OCI-LY7 (cell line): ENCODE measurements around the gene SMIM35. TPM values are rescaled to one million over a fixed set of nuclear protein-coding genes. Genes with fewer than 3 reads are reported as not detected.

ENCODE experiments used
- BruUV-seq: library from RNA; stranded (reverse); fragments of 400-500 nt; replicated peaks from 2 replicates; lab custom pipeline; 2021; lab: Mats Ljungman, UMichigan
- CTCF ChIA-PET: fragments of 300-600 bp; sonication (Branson Sonifier 250); formaldehyde crosslinking; loops from one replicate; lab custom pipeline; 2022; ENCODE audit warnings: antibody characterized with exemption; ENCODE audit not compliant: unreplicated experiment; lab: Charles Lee
- POLR2A ChIA-PET: fragments of 300-600 bp; sonication (Branson Sonifier 250); formaldehyde crosslinking; loops from one replicate; lab custom pipeline; 2022; ENCODE audit warnings: antibody characterized with exemption; lab: Charles Lee
- DNase-seq: peaks from one replicate; pipeline ENCODE4 v3.0.0-alpha.2; 2015; ENCODE audit warnings: low spot score
- H2AFZ ChIP-seq: fragments of 200-600 bp; sonication (generic), shearing (Covaris generic); 2 replicates; pipeline ENCODE4 v1.6.1; 2014; ENCODE audit warnings: mild to moderate bottlenecking, antibody characterized with exemption, low read length, moderate library complexity
- H3K27ac ChIP-seq: fragments of 200-600 bp; sonication (generic); 2 replicates; pipeline ENCODE4 v1.5.1; 2014; ENCODE audit warnings: mixed run types, low read depth, mild to moderate bottlenecking, moderate library complexity, low read length, inconsistent platforms; ENCODE audit not compliant: poor library complexity, severe bottlenecking
- H3K36me3 ChIP-seq: fragments of 200-600 bp; sonication (generic); 2 replicates; pipeline ENCODE4 v1.6.1; 2014; ENCODE audit warnings: mild to moderate bottlenecking, antibody characterized with exemption, low read length, moderate library complexity, mixed read lengths; ENCODE audit not compliant: insufficient read depth
- H3K4me1 ChIP-seq: fragments of 200-600 bp; sonication (generic); 2 replicates; pipeline ENCODE4 v1.5.1; 2014; ENCODE audit warnings: mild to moderate bottlenecking, low read length; ENCODE audit not compliant: insufficient read depth, poor library complexity, severe bottlenecking
- H3K4me2 ChIP-seq: fragments of 200-600 bp; sonication (generic); 2 replicates; pipeline ENCODE4 v1.6.1; 2014; ENCODE audit warnings: mild to moderate bottlenecking, low read length
- H3K4me3 ChIP-seq: fragments of 200-600 bp; sonication (generic); 2 replicates; pipeline ENCODE4 v1.5.1; 2014; ENCODE audit warnings: mild to moderate bottlenecking, low read depth, low read length; ENCODE audit not compliant: poor library complexity, severe bottlenecking
- H3K79me2 ChIP-seq: fragments of 200-600 bp; sonication (generic); 2 replicates; pipeline ENCODE4 v1.6.1; 2016; ENCODE audit warnings: low read depth, mild to moderate bottlenecking, low read length, moderate library complexity, mixed read lengths; ENCODE audit not compliant: insufficient read depth
- H3K9me2 ChIP-seq: fragments of 200-600 bp; sonication (generic); 2 replicates; pipeline ENCODE4 v1.6.1; 2016; ENCODE audit warnings: mild to moderate bottlenecking, low read length, mixed read lengths; ENCODE audit not compliant: insufficient read depth
- H3K9me3 ChIP-seq: fragments of 200-600 bp; sonication (generic); 2 replicates; pipeline ENCODE4 v1.6.1; 2014; ENCODE audit warnings: mild to moderate bottlenecking, mixed run types, low read length, mixed read lengths
- H4K20me1 ChIP-seq: fragments of 200-600 bp; sonication (generic); 2 replicates; pipeline ENCODE4 v1.6.1; 2014; ENCODE audit warnings: mild to moderate bottlenecking, antibody characterized with exemption, low read length, moderate library complexity, mixed read lengths; ENCODE audit not compliant: insufficient read depth
- EZH2phosphoT487 ChIP-seq: fragments of 200-600 bp; sonication (generic); IDR thresholded peaks from 2 replicates; pipeline ENCODE4 v1.6.1; 2018; ENCODE audit warnings: low read depth, borderline replicate concordance, mild to moderate bottlenecking, mixed run types, antibody characterized with exemption, low read length, moderate library complexity, mixed read lengths
- intact Hi-C: fragments of 100-400 bp; cut with micrococcal nuclease; formaldehyde crosslinking; loops from one replicate; pipeline ENCODE4 v1.10.0; 2022; ENCODE audit not compliant: unreplicated experiment
- total RNA-seq, 2 experiments: library from RNA; depleted of rRNA in 1 of 2; stranded (reverse); fragments of >200 nt in 1 of 2; shearing (Covaris generic) in 1 of 2; gene quantifications; 2 replicates each; pipeline ENCODE4 v1.2.3, GENCODE V29; 2014 to 2022
- TF ChIP-seq, protein P1 (sequence below): fragments of 200-600 bp; sonication (generic); conservative IDR thresholded peaks from 2 replicates; pipeline ENCODE4 v1.5.1; 2014; ENCODE audit warnings: mild to moderate bottlenecking, antibody characterized with exemption, low read length, moderate library complexity, mixed read lengths

Gene SMIM35
- total RNA-seq, 2 experiments from 2014 or later, result 0.06 to 0.67 TPM

DNA sequence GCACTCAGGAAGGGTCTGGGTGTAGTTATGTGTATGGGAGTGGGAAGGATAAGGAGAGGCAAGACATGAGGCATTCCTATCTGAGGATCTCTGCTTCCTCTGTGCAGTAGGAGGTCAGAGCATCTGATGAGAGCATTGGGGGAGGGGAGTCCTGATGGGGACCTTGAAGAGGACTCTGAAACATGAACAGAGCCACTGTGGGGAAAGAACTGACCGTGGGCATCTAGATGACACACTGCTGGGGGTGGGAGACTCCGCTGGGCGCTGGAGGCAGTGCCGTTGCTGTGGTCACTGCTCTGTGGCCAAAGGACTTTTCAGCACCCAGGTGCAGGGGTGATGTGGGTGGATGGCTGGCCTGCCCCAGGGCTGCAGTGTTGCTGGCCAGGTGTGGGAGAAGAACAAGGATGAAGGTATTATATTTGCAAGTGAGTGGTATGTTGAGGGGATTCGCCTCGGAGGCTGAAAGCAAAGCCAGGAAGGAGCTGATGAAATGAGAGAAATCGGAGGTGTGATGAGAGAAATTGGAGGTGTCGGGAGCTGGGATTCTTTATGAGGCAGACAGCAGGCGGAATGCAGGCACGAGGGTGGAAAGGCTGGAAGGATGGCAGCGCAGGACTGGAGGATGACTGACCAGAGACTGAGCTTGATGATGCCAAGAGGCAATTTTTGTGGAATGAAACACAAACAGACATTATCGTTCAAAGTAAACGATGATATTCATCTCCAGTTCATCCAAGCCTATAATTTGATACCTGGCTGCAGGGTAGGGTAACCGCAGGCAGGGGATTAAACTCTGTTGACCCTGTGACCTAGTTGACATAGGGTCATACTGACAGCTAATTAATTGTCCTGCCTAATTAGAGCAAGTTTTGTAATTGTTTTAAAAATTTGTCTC lies 29.3 kb downstream of the SMIM35 start:
- ChIA-PET POLR2A (interaction anchor here (1.2 to 1.3 kb wide), 2 partner anchors 35 to 223 kb away, joined by 3 to 5 read pairs; no protein-coding TSS in a partner anchor), CTCF (no interaction called here)
- Histone ChIP-seq H2AFZ (no peak overlapping the region), H4K20me1 (no peaks in the 10 kb centered on the region), H3K79me2 (no peaks in the 10 kb centered on the region), H3K9me2 (no peaks in the 10 kb centered on the region), H3K4me1 (no peaks in the 10 kb centered on the region), H3K4me3 (no peak overlapping the region), H3K4me2 (no peak overlapping the region), H3K9me3 (no peaks in the 10 kb centered on the region), H3K27ac (no peak overlapping the region), H3K36me3 (no peaks in the 10 kb centered on the region)
- intact Hi-C loops, result no loop called here
- BruUV-seq, result no TSS peak
- DNase-seq, result no peak
- TF ChIP-seq EZH2phosphoT487, result no peak
- TF ChIP-seq, protein P1, sequence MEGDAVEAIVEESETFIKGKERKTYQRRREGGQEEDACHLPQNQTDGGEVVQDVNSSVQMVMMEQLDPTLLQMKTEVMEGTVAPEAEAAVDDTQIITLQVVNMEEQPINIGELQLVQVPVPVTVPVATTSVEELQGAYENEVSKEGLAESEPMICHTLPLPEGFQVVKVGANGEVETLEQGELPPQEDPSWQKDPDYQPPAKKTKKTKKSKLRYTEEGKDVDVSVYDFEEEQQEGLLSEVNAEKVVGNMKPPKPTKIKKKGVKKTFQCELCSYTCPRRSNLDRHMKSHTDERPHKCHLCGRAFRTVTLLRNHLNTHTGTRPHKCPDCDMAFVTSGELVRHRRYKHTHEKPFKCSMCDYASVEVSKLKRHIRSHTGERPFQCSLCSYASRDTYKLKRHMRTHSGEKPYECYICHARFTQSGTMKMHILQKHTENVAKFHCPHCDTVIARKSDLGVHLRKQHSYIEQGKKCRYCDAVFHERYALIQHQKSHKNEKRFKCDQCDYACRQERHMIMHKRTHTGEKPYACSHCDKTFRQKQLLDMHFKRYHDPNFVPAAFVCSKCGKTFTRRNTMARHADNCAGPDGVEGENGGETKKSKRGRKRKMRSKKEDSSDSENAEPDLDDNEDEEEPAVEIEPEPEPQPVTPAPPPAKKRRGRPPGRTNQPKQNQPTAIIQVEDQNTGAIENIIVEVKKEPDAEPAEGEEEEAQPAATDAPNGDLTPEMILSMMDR, result no peak

DNA sequence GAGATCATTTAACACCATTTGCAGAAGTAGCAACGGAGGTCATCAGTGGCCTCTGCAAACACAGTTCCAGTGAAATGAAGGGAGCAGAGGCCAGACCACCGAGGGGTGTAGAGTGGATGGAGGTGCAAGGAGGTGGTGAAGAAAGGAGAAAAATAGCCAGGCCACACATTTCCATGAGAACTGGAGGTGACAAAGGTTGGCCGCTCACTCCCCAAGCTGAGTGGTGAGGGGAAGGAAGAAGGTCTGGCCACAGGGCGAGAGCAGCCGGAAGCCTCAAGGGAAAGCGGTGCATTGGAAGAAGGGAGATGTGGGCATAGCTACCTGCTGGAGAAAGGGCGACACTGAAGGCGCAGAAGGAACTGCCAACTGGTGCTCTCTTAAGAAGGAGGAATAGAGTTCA lies 30.0 kb downstream of the SMIM35 start:
- peaks cover 3% of the 10 kb centered on the region for H3K4me1 ChIP-seq
- H4K20me1 ChIP-seq, result no peaks in the 10 kb centered on the region
- no peaks in the 10 kb centered on the region for H3K36me3 ChIP-seq
- no peak overlapping the region for H3K4me3 ChIP-seq
- no peaks in the 10 kb centered on the region for H3K79me2 ChIP-seq
- no peak overlapping the region for H3K27ac ChIP-seq
- H2AFZ ChIP-seq, result no peak overlapping the region
- no peak overlapping the region for H3K4me2 ChIP-seq
- POLR2A ChIA-PET, result interaction anchor here (1.3 kb wide), 1 partner anchor 36 kb away, joined by 5 read pairs; no protein-coding TSS in a partner anchor
- CTCF ChIA-PET, result no interaction called here
- intact Hi-C loops, result no loop called here
- no TSS peak for BruUV-seq
- no peaks in the 10 kb centered on the region for H3K9me3 ChIP-seq
- DNase-seq, result no peak
- H3K9me2 ChIP-seq, result no peaks in the 10 kb centered on the region
- TF ChIP-seq EZH2phosphoT487, result no peak
- TF ChIP-seq, protein P1, result no peak

DNA sequence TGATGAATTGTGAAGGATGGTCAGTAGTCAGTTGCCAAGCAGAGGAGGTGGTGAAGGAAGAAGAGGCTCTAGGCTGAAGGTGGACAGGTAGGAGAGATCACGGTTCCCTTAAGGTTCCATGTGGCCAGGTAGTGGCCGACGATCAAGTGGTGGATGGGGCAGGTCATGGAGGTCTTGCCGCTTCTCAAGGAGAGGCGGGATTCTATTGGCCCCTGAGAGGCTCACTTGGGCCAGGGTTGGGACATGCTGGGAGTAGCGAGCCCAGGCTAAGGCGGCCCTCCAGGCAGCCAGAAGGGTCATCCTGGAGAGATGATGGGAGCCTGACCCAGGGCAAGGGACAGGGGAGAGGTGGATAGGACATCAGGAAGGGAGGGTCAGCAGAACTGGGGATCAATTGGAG lies 30.8 kb downstream of the SMIM35 start:
- ChIA-PET POLR2A (interaction anchor here (1.3 kb wide), 1 partner anchor 37 kb away, joined by 5 read pairs; no protein-coding TSS in a partner anchor), CTCF (no interaction called here)
- Histone ChIP-seq H3K9me2 (no peaks in the 10 kb centered on the region), H3K4me3 (no peak overlapping the region), H3K27ac (no peak overlapping the region), H4K20me1 (no peaks in the 10 kb centered on the region), H3K79me2 (no peaks in the 10 kb centered on the region), H3K9me3 (no peaks in the 10 kb centered on the region), H3K4me1 (peaks cover 11% of the 10 kb centered on the region), H2AFZ (no peak overlapping the region), H3K4me2 (no peak overlapping the region), H3K36me3 (no peaks in the 10 kb centered on the region)
- intact Hi-C loops, result no loop called here
- BruUV-seq, result no TSS peak
- DNase-seq, result no peak
- TF ChIP-seq EZH2phosphoT487, result no peak
- TF ChIP-seq, protein P1, result no peak
